Stimulated activated CD8-positive, alpha-beta memory T cell treated with anti-CD3 and anti-CD28 coated beads, Interleukin-7, amount 100 ng/mL, for 24 hours (primary cell): ENCODE measurements around the gene PRSS53.

Source experiments
- DNase-seq: peaks from one replicate; pipeline ENCODE4 v3.0.0-alpha.2; 2020; ENCODE audit warnings: low read depth

PRSS53 gene

GRCh38 chr16:31042866-31043265 is 45.9 kb downstream of the PRSS53 start:
- no peak for DNase-seq

DNA sequence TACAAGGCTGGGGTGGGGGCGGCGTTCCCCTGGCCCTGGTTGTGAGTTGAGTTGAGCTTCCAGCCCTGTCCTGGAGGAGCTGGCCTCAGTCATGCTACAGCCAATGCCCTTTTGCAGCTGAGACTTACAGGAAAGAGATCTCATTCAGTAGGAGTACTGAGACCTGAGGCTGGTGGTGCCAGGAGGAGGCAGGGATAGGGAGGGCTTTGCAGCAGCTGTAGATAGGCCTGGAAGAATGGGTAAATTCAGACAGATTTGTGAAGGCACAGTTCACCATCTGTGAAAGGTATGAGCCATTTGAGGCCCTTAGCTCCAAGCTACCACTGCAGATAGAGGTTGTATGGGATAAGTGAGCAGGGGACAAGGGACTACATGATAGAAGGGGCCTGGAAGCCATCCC is 49.8 kb downstream of the PRSS53 start:
- no peak for DNase-seq

GRCh38 chr16:31036691-31037090 is 52.1 kb downstream of the PRSS53 start:
- no peak for DNase-seq

- peak; percentile 79 for DNase-seq
These were observed 54.8 kb downstream of the PRSS53 start for GRCh38 chr16:31033709-31034492.
